AG04449 (cell line): ENCODE data around the gene QPRT.
"Not testable (repeated sequence)": the region's sequence is repeated elsewhere in the genome, so short reads cannot be mapped to it uniquely, and the experiment has no call there.

Source experiments
- CTCF ChIA-PET: fragments of 350-600 bp; formaldehyde crosslinking; extraction: SDS; loops from one replicate; lab custom pipeline; 2021; ENCODE audit warnings: antibody characterized with exemption; lab: Yijun Ruan, JAX
- POLR2A ChIA-PET: fragments of 400-600, 350-600 bp; formaldehyde crosslinking; extraction: SDS; loops from one replicate; lab custom pipeline; 2020; ENCODE audit warnings: antibody characterized with exemption, inconsistent platforms; lab: Yijun Ruan, JAX
- DNase-seq: peaks from one replicate; pipeline ENCODE4 v3.0.0-alpha.2; 2010; ENCODE audit warnings: low read depth, low spot score
- H3K4me3 ChIP-seq: 2 replicates; pipeline ENCODE4 v1.5.1; 2011; ENCODE audit warnings: low read depth, mild to moderate bottlenecking, control low read depth, low read length
- CTCF ChIP-seq: IDR thresholded peaks from one replicate; pipeline ENCODE4 v1.5.1; 2011; ENCODE audit warnings: mild to moderate bottlenecking, moderate library complexity, low read length, control low read depth, inconsistent platforms; ENCODE audit not compliant: insufficient read depth; ENCODE audit errors: missing control alignments

QPRT gene

GRCh38 chr16:29699324-29700219 lies 20.6 kb downstream of the QPRT start:
- ChIA-PET POLR2A (no interaction called here), CTCF (interaction anchor here (0.9 to 10.9 kb wide), 30 partner anchors 9 to 356 kb away, joined by 3 to 124 read pairs (median 7); partner anchors contain the start of genes C16orf92, CDIPT, KCTD13 and KIF22)
- H3K4me3 ChIP-seq, result no peak overlapping the region
- no peak for DNase-seq
- no peak for TF ChIP-seq CTCF

GRCh38 chr16:29700253-29700987 lies 21.4 kb downstream of the QPRT start:
- ChIA-PET POLR2A (no interaction called here), CTCF (interaction anchor here (0.7 to 10.9 kb wide), 30 partner anchors 10 to 586 kb away, joined by 3 to 124 read pairs (median 7); partner anchors contain the start of genes C16orf92, KCTD13, KIF22 and QPRT)
- TF ChIP-seq CTCF, result peak; percentile 83
- peak; percentile 28 for DNase-seq
- no peak overlapping the region for H3K4me3 ChIP-seq

- no peak for TF ChIP-seq CTCF
- no peak overlapping the region for H3K4me3 ChIP-seq
- CTCF ChIA-PET, result interaction anchor here (0.7 to 10.9 kb wide), 18 partner anchors 11 to 586 kb away, joined by 3 to 124 read pairs (median 10); partner anchors contain the start of genes C16orf92, KIF22, QPRT and TLCD3B
- POLR2A ChIA-PET, result no interaction called here
- no peak for DNase-seq
Measured at GRCh38 chr16:29701214-29701555, 22.2 kb downstream of the QPRT start.

- POLR2A ChIA-PET, result no interaction called here
- TF ChIP-seq CTCF, result no peak
- no peak for DNase-seq
- CTCF ChIA-PET, result interaction anchor here (1.1 to 10.9 kb wide), 7 partner anchors 11 to 302 kb away, joined by 3 to 124 read pairs (median 5); no protein-coding TSS in a partner anchor
- no peak overlapping the region for H3K4me3 ChIP-seq
Measured at GRCh38 chr16:29702269-29702668, 23.3 kb downstream of the QPRT start.

- TF ChIP-seq CTCF, result no peak
- ChIA-PET POLR2A (no interaction called here), CTCF (interaction anchor here (0.7 to 10.9 kb wide), 3 partner anchors 9 to 68 kb away, joined by 3 to 124 read pairs (median 5); no protein-coding TSS in a partner anchor)
- DNase-seq, result no peak
- no peak overlapping the region for H3K4me3 ChIP-seq
Measured at GRCh38 chr16:29705030-29705429, 26.1 kb downstream of the QPRT start.

- CTCF ChIA-PET, result interaction anchor here (0.7 kb wide), 1 partner anchor 22 kb away, joined by 3 read pairs; no protein-coding TSS in a partner anchor
- DNase-seq, POLR2A ChIA-PET, H3K4me3 ChIP-seq: not testable (repeated sequence)
Measured at GRCh38 chr16:29707160-29707559, 28.2 kb downstream of the QPRT start.
